Brain microvascular endothelial cell (primary cell): ENCODE data around the gene SPAG6.
A peak's percentile ranks its signal among the peaks of the same experiment; 100 is the strongest.

Source experiments
- DNase-seq: peaks from one replicate; pipeline ENCODE4 v3.0.0-alpha.2; 2020
- H3K27ac ChIP-seq: fragments of 250-450 bp; sonication (Bioruptor Pico); 2 replicates; pipeline ENCODE4 v1.5.1; 2020; ENCODE audit warnings: mild to moderate bottlenecking, moderate library complexity
- H3K27me3 ChIP-seq: fragments of 250-450 bp; sonication (Bioruptor Pico); replicated peaks from 2 replicates; pipeline ENCODE4 v1.5.1; 2020; ENCODE audit warnings: mild to moderate bottlenecking
- H3K36me3 ChIP-seq: fragments of 250-450 bp; sonication (Bioruptor Pico); replicated peaks from 2 replicates; pipeline ENCODE4 v1.5.1; 2020; ENCODE audit warnings: mild to moderate bottlenecking
- H3K4me3 ChIP-seq: 2 replicates; pipeline ENCODE4 v1.5.1; 2011; ENCODE audit warnings: low read depth, mild to moderate bottlenecking, control low read depth, low read length, moderate library complexity
- in situ Hi-C: cut with HindIII; loops from 2 replicates; pipeline ENCODE4 v1.10.0; 2017; ENCODE audit warnings: low sequenced_read_pairs, low pct_ligation_motif_present
- TF ChIP-seq, protein P1 (sequence below): IDR thresholded peaks from 2 replicates; pipeline ENCODE4 v1.5.1; 2011; ENCODE audit warnings: low read depth, mild to moderate bottlenecking, moderate library complexity, low read length, control low read depth, inconsistent platforms; ENCODE audit errors: missing control alignments

The SPAG6 gene

DNA sequence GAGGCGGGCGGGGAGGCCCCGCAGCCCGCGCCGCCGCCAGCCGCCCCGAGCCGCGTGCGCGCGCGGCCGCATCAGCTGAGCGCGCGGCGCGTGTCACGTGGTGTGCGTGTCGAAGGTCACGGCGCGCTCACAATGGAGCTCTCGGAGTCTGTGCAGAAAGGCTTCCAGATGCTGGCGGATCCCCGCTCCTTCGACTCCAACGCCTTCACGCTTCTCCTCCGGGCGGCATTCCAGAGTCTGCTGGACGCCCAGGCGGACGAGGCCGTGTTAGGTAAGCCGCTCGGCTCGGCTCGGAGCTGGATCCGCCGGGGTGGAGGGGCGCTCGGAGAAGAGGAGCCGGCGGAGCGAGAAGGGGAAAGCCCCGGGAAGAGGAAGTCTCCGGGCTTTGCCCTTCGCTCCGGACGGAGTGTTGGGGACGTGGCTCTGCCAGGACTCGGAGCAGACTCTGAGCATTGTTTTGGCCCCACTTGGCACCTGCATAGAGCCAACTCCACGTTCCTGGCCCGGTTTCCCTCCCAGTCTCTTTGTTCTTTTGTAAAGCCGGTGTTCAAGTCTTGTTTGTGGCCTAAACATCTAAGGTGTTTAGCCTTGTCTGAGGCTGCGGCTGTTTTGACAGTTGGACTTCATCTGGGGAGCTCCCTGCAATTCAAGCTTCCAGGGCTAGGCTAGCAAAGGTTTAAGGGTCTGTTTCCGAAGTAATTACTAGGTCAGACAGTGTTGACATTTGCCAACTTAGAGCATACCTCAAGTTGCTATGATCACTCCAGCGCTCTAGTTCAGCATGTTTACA is 28.8 kb upstream of the SPAG6 start, which contains the start of gene COMMD3:
Gene COMMD3, plus strand, starts transcription at position 103 of the 790 bp plus-strand sequence. Its CDS starts 30 bp downstream, at position 133.
- TF ChIP-seq, protein P1, sequence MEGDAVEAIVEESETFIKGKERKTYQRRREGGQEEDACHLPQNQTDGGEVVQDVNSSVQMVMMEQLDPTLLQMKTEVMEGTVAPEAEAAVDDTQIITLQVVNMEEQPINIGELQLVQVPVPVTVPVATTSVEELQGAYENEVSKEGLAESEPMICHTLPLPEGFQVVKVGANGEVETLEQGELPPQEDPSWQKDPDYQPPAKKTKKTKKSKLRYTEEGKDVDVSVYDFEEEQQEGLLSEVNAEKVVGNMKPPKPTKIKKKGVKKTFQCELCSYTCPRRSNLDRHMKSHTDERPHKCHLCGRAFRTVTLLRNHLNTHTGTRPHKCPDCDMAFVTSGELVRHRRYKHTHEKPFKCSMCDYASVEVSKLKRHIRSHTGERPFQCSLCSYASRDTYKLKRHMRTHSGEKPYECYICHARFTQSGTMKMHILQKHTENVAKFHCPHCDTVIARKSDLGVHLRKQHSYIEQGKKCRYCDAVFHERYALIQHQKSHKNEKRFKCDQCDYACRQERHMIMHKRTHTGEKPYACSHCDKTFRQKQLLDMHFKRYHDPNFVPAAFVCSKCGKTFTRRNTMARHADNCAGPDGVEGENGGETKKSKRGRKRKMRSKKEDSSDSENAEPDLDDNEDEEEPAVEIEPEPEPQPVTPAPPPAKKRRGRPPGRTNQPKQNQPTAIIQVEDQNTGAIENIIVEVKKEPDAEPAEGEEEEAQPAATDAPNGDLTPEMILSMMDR, result no peak

GRCh38 chr10:22317076-22317370 is 28.3 kb upstream of the SPAG6 start:
- Histone ChIP-seq H3K27ac (peak overlapping the region; percentile 92), H3K36me3 (no peaks in the 10 kb centered on the region), H3K27me3 (no peaks in the 10 kb centered on the region), H3K4me3 (peak overlapping the region; percentile 78)
- in situ Hi-C loops, result no loop called here
- TF ChIP-seq, protein P1, result no peak
- no peak for DNase-seq

More for the DNA sequence above, 28.8 kb upstream of the SPAG6 start, which contains the start of gene COMMD3:
- DNase-seq, result peak; percentile 76
- Histone ChIP-seq H3K27me3 (no peaks in the 10 kb centered on the region), H3K27ac (peak within 1 kb of the TSS; percentile 92), H3K4me3 (peak within 1 kb of the TSS; percentile 78), H3K36me3 (no peaks in the 10 kb centered on the region)
- in situ Hi-C loops, result no loop called here

- Histone ChIP-seq H3K36me3 (no peaks in the 10 kb centered on the region), H3K4me3 (no peak overlapping the region), H3K27ac (no peak overlapping the region), H3K27me3 (peaks cover 8% of the 10 kb centered on the region)
- in situ Hi-C loops, result no loop called here
- TF ChIP-seq, protein P1, result no peak
- DNase-seq, result no peak
These were observed 27.3 kb upstream of the SPAG6 start for GRCh38 chr10:22317771-22318565.

- no peak for DNase-seq
- in situ Hi-C loops, result no loop called here
- Histone ChIP-seq H3K27me3 (peaks cover 11% of the 10 kb centered on the region), H3K4me3 (no peak overlapping the region), H3K27ac (no peak overlapping the region), H3K36me3 (no peaks in the 10 kb centered on the region)
- TF ChIP-seq, protein P1, result no peak
These were observed 26.5 kb upstream of the SPAG6 start for GRCh38 chr10:22318772-22319171.

GRCh38 chr10:22319547-22319979 is 25.7 kb upstream of the SPAG6 start:
- Histone ChIP-seq H3K27me3 (peaks cover 11% of the 10 kb centered on the region), H3K4me3 (no peak overlapping the region), H3K36me3 (no peaks in the 10 kb centered on the region), H3K27ac (no peak overlapping the region)
- in situ Hi-C loops, result no loop called here
- TF ChIP-seq, protein P1, result no peak
- DNase-seq, result no peak
